Breast epithelium (tissue), 4 donors: ENCODE data around the gene NSMF. TPM values are rescaled to one million over a fixed set of nuclear protein-coding genes. Genes with fewer than 3 reads are reported as not detected.

Experiments used
- DNase-seq, 2 donors: peaks; one replicate each; pipeline ENCODE4 v3.0.0-alpha.2; 2019; ENCODE audit warnings: low spot score in 2 of 2
- H3K27ac ChIP-seq, 2 donors: fragments of 200-600 bp; sonication (generic) in 1 of 2; one replicate each; pipeline ENCODE4 v1.5.1; 2016 to 2019; ENCODE audit warnings: mild to moderate bottlenecking in 1 of 2
- H3K27me3 ChIP-seq, 2 donors: fragments of 200-600 bp; sonication (generic) in 1 of 2; one replicate each; pipeline versions ENCODE4 v1.5.1 to v1.6.0; 2017 to 2019; ENCODE audit warnings: control low read depth in 1 of 2, mild to moderate bottlenecking in 1 of 2
- H3K36me3 ChIP-seq: fragments of 200-600 bp; one replicate; pipeline ENCODE4 v1.5.1; 2019
- H3K4me1 ChIP-seq, 2 donors: fragments of 200-600 bp; sonication (generic); one replicate each; pipeline ENCODE4 v1.5.1; 2016 to 2019; ENCODE audit warnings: control low read depth in 1 of 2
- H3K4me3 ChIP-seq, 3 donors: fragments of 200-600 bp; sonication (generic); 1 replicate in 2 of 3; 2 replicates in 1 of 3; pipeline ENCODE4 v1.5.1; 2016 to 2019; ENCODE audit warnings: mild to moderate bottlenecking in 3 of 3, moderate library complexity in 2 of 3
- H3K9me3 ChIP-seq, 2 donors: fragments of 200-600 bp; sonication (generic) in 1 of 2; one replicate each; pipeline ENCODE4 v1.5.1; 2016 to 2019; ENCODE audit warnings: control low read depth in 1 of 2
- POLR2A ChIP-seq: fragments of 450-650 bp; IDR thresholded peaks from one replicate; pipeline ENCODE4 v1.6.1; 2016; ENCODE audit warnings: antibody characterized with exemption, mild to moderate bottlenecking, moderate library complexity
- POLR2AphosphoS5 ChIP-seq, 3 donors: sonication (generic); formaldehyde crosslinking; IDR thresholded peaks; one replicate each; pipeline ENCODE4 v1.6.1; 2017; ENCODE audit warnings: antibody characterized with exemption in 3 of 3
- intact Hi-C: fragments of 100-400 bp; cut with DNase I; formaldehyde crosslinking; loops from one replicate; pipeline ENCODE4 v1.15.1; 2023; ENCODE audit warnings: low total_unique reads
- total RNA-seq, 3 donors: library from RNA; depleted of rRNA; stranded (reverse); fragments of >200 nt; gene quantifications; one replicate each; pipeline ENCODE4 v1.1.0, GENCODE V29; 2016
- TF ChIP-seq, protein P1 (sequence below), 3 donors: fragments of 450-650 bp; IDR thresholded peaks; one replicate each; pipeline ENCODE4 v1.5.1; 2016 to 2017; ENCODE audit warnings: antibody characterized with exemption in 3 of 3, mild to moderate bottlenecking in 3 of 3, moderate library complexity in 3 of 3

The NSMF gene
- total RNA-seq, 3 donors from 2014 or later, result 30.9 to 38.4 (median 37.4) TPM

DNA sequence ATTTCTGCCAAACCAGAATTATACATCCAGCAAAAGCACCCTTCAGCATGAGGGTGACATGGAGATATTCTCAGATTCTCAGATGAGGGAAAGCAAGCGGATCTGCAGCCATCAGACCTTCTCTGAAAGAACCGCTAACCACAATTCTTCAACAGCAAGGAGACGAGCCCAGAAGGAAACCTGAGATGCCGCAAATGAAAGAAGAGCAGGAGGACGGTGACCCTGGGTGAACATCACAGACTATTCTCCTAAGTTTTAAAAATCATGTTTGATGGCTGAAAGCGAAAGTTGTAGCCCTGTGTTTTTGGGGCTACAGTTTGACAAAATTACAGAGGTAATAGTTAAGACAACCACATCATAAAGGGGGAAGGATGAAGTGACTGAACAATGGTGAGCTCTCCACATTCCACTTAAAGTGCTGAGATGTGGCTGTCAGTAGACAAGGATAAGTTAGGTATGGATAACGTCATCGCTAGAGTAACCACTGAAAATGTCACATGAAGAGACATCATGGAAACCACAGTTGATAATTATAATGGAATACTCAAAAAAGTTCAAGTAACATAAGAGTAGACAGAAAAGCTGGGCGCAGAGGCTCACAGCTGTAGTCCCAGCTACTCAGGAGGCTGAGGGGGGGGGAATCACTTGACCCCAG, 31.5 kb upstream of the NSMF start:
- Histone ChIP-seq H3K9me3 (no peaks in the 10 kb centered on the region), H3K27ac (no peak overlapping the region), H3K27me3 (no peaks in the 10 kb centered on the region), H3K4me3 (no peak overlapping the region), H3K4me1 (no peaks in the 10 kb centered on the region), H3K36me3 (no peaks in the 10 kb centered on the region)
- intact Hi-C loops, result no loop called here
- no peak for DNase-seq
- TF ChIP-seq POLR2AphosphoS5 (IDR thresholded peaks at IDR 0.05) (no peak), POLR2A (no peak)
- TF ChIP-seq, protein P1, sequence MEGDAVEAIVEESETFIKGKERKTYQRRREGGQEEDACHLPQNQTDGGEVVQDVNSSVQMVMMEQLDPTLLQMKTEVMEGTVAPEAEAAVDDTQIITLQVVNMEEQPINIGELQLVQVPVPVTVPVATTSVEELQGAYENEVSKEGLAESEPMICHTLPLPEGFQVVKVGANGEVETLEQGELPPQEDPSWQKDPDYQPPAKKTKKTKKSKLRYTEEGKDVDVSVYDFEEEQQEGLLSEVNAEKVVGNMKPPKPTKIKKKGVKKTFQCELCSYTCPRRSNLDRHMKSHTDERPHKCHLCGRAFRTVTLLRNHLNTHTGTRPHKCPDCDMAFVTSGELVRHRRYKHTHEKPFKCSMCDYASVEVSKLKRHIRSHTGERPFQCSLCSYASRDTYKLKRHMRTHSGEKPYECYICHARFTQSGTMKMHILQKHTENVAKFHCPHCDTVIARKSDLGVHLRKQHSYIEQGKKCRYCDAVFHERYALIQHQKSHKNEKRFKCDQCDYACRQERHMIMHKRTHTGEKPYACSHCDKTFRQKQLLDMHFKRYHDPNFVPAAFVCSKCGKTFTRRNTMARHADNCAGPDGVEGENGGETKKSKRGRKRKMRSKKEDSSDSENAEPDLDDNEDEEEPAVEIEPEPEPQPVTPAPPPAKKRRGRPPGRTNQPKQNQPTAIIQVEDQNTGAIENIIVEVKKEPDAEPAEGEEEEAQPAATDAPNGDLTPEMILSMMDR (IDR thresholded peaks at IDR 0.05), result no peak

DNA sequence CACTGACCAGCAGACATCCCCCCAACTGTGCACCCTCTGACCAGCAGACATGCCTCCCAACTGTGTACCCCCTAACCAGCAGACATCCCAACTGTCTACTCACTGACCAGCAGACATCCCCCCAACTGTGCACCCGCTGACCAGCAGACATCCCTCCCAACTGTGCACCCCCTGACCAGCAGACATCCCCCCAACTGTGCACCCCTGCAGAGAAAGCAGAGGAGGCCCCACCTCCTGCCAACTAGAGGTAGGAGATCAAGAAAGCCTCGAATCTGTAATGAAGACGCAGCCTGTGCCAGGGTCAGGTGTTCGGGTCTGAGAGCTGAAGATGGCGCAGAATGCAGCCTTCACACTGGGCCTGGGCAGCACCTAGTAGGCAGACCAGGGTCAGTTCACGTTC, 29.8 kb upstream of the NSMF start:
- intact Hi-C loops, result no loop called here
- H3K27ac ChIP-seq, result no peak overlapping the region
- no peaks in the 10 kb centered on the region for H3K36me3 ChIP-seq
- no peaks in the 10 kb centered on the region for H3K9me3 ChIP-seq
- H3K27me3 ChIP-seq, result no peaks in the 10 kb centered on the region
- H3K4me1 ChIP-seq, result no peaks in the 10 kb centered on the region
- H3K4me3 ChIP-seq, result no peak overlapping the region
- DNase-seq, result no peak
- TF ChIP-seq, protein P1 (IDR thresholded peaks at IDR 0.05), result no peak
- no peak for TF ChIP-seq POLR2A
- TF ChIP-seq POLR2AphosphoS5 (IDR thresholded peaks at IDR 0.05), result no peak

DNA sequence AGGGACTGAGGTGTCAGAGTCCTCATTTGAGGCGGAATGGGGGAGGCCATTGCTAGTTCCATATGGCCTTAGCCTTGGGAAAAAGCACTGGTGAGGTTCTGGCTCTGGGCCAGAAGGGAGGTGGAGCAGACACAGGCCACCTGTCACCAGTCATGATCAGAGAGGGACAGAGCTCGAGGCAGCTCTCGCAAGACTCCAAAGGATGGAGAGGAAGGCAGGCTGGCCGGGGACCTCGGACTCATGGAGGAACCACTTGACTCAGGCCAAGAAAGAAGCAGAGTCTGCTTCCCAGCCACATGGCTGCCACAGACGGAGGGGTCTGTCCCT, 29.2 kb upstream of the NSMF start:
- Histone ChIP-seq H3K4me1 (no peaks in the 10 kb centered on the region), H3K9me3 (no peaks in the 10 kb centered on the region), H3K36me3 (no peaks in the 10 kb centered on the region), H3K27me3 (no peaks in the 10 kb centered on the region), H3K4me3 (no peak overlapping the region), H3K27ac (no peak overlapping the region)
- DNase-seq, result no peak
- intact Hi-C loops, result no loop called here
- TF ChIP-seq POLR2AphosphoS5 (IDR thresholded peaks at IDR 0.05), result no peak
- TF ChIP-seq, protein P1 (IDR thresholded peaks at IDR 0.05), result no peak

DNA sequence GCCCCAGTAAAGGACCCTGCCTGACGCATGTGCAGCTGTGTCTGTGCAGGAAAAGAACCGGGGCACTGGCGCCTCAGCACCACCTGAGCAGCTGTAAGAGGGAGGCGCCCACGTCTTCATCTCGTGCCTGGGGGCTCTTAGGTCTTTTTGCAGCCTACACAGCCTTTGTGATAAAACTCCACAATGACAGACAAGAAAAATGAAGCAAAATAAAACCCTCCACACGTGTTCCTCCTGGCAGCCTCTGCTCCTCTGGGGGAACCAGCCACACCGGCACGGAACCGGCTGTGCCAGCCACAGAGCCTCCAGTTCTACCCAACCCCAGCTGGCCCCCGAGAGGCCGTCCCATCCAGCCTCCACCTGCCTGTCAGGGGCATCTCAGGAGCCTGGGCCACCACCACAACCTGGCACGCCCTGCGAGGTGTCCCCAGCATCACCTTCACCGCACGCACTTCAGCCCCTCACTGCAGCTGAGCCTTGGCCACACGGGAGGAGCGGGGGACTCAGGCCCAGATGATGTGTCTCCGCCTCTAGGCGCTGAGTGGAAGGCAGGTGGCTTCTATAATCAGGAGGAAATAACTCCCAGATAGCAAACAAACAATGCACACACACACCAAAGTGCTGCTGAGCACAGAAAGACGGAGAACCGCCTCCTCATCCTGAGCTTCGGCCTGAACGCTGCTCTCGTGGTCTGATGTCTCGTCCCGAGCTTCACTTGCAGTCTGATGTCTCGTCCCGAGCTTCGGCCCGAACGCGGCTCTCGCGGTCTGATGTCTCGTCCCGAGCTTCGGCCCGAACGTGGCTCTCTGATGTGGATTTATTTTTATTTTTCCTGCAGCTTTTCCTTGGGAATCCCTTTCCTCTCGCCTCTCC, 28.6 kb upstream of the NSMF start:
- Histone ChIP-seq H3K4me1 (no peaks in the 10 kb centered on the region), H3K9me3 (no peaks in the 10 kb centered on the region), H3K27ac (no peak overlapping the region), H3K4me3 (no peak overlapping the region), H3K36me3 (no peaks in the 10 kb centered on the region), H3K27me3 (no peaks in the 10 kb centered on the region)
- no peak for TF ChIP-seq POLR2A
- TF ChIP-seq, protein P1 (IDR thresholded peaks at IDR 0.05), result no peak
- TF ChIP-seq POLR2AphosphoS5 (IDR thresholded peaks at IDR 0.05), result no peak
- intact Hi-C loops, result no loop called here
- DNase-seq, result no peak
